ENCODE measurements around the gene SFTA2.

Gene SFTA2

GRCh38 chr6:30889496-30889885 lies 42.5 kb downstream of the SFTA2 start:
- Histone ChIP-seq H3K36me3 (ENCODE audit: insufficient read depth) (no peaks in the 10 kb centered on the region), H4K20me1 (ENCODE audit: insufficient read depth) (no peaks in the 10 kb centered on the region), H2AFZ (ENCODE audit: low read depth) (no peak overlapping the region), H3K27me3 (ENCODE audit: insufficient read depth, low read depth) (peaks cover 9% of the 10 kb centered on the region; the same call in 1 of the 2 replicates), H3K4me1 (ENCODE audit: low read depth, poor library complexity, severe bottlenecking) (peaks cover 5% of the 10 kb centered on the region), H3K27ac (no peak overlapping the region), H3K4me3 (IDR thresholded peaks at IDR 0.05; ENCODE audit: insufficient read depth, low read depth, low read length) (no peak overlapping the region), H3K79me2 (ENCODE audit: insufficient read depth, low read depth) (no peaks in the 10 kb centered on the region), H3K9ac (no peak overlapping the region), H3K4me2 (no peak overlapping the region)
- no peak for TF ChIP-seq CTCF (conservative IDR thresholded peaks at IDR 0.05; ENCODE audit: low read depth, low read length)

- Histone ChIP-seq H3K27me3 (ENCODE audit: insufficient read depth, low read depth) (peaks cover 9% of the 10 kb centered on the region; the same call in 1 of the 2 replicates), H4K20me1 (ENCODE audit: insufficient read depth) (no peaks in the 10 kb centered on the region), H3K27ac (no peak overlapping the region), H3K9ac (no peak overlapping the region), H3K36me3 (ENCODE audit: insufficient read depth) (no peaks in the 10 kb centered on the region), H3K79me2 (ENCODE audit: insufficient read depth, low read depth) (no peaks in the 10 kb centered on the region), H2AFZ (ENCODE audit: low read depth) (no peak overlapping the region), H3K4me3 (IDR thresholded peaks at IDR 0.05; ENCODE audit: insufficient read depth, low read depth, low read length) (no peak overlapping the region), H3K4me2 (no peak overlapping the region), H3K4me1 (ENCODE audit: low read depth, poor library complexity, severe bottlenecking) (peaks cover 5% of the 10 kb centered on the region)
- TF ChIP-seq CTCF (conservative IDR thresholded peaks at IDR 0.05; ENCODE audit: low read depth, low read length), result no peak
These were observed 43.0 kb downstream of the SFTA2 start for GRCh38 chr6:30888816-30889495.

GRCh38 chr6:30887901-30888815 lies 43.8 kb downstream of the SFTA2 start:
- Histone ChIP-seq H3K27me3 (ENCODE audit: insufficient read depth, low read depth) (peaks cover 15% of the 10 kb centered on the region; the same call in 1 of the 2 replicates), H3K79me2 (ENCODE audit: insufficient read depth, low read depth) (no peaks in the 10 kb centered on the region), H3K36me3 (ENCODE audit: insufficient read depth) (no peaks in the 10 kb centered on the region), H3K4me3 (IDR thresholded peaks at IDR 0.05; ENCODE audit: insufficient read depth, low read depth, low read length) (no peak overlapping the region), H3K27ac (no peak overlapping the region), H2AFZ (ENCODE audit: low read depth) (no peak overlapping the region), H3K4me1 (ENCODE audit: low read depth, poor library complexity, severe bottlenecking) (peaks cover 5% of the 10 kb centered on the region), H3K9ac (no peak overlapping the region), H3K4me2 (no peak overlapping the region), H4K20me1 (ENCODE audit: insufficient read depth) (no peaks in the 10 kb centered on the region)
- TF ChIP-seq CTCF (conservative IDR thresholded peaks at IDR 0.05; ENCODE audit: low read depth, low read length), result no peak

GRCh38 chr6:30886897-30887255 lies 45.1 kb downstream of the SFTA2 start:
- TF ChIP-seq CTCF (conservative IDR thresholded peaks at IDR 0.05; ENCODE audit: low read depth, low read length), result no peak
- no peak overlapping the region for H3K27ac ChIP-seq
- H3K9ac ChIP-seq, result no peak overlapping the region
- H3K4me2 ChIP-seq, result no peak overlapping the region
- H3K4me1 ChIP-seq (ENCODE audit: low read depth, poor library complexity, severe bottlenecking), result peaks cover 5% of the 10 kb centered on the region
- no peaks in the 10 kb centered on the region for H4K20me1 ChIP-seq (ENCODE audit: insufficient read depth)
- H3K36me3 ChIP-seq (ENCODE audit: insufficient read depth), result no peaks in the 10 kb centered on the region
- no peak overlapping the region for H3K4me3 ChIP-seq (IDR thresholded peaks at IDR 0.05; ENCODE audit: insufficient read depth, low read depth, low read length)
- peaks cover 13% of the 10 kb centered on the region; the same call in 1 of the 2 replicates for H3K27me3 ChIP-seq (ENCODE audit: insufficient read depth, low read depth)
- H2AFZ ChIP-seq (ENCODE audit: low read depth), result no peak overlapping the region
- H3K79me2 ChIP-seq (ENCODE audit: insufficient read depth, low read depth), result no peaks in the 10 kb centered on the region

Data from KMS-11 (cell line).